Keratinocyte (primary cell): ENCODE results near the gene TLK1.

Experiments used
- EZH2 ChIP-seq: IDR thresholded peaks from one replicate; pipeline ENCODE4 v1.6.1; 2012; ENCODE audit warnings: inconsistent platforms, mild to moderate bottlenecking, low read length, moderate library complexity
- TF ChIP-seq, protein P1 (sequence below), 3 experiments: IDR thresholded peaks in 1 of 3; conservative IDR thresholded peaks in 1 of 3; optimal IDR thresholded peaks in 1 of 3; 2 replicates in 2 of 3; 3 replicates in 1 of 3; pipeline versions ENCODE3 to v1.5.1; 2011; ENCODE audit warnings: low read length in 3 of 3, mild to moderate bottlenecking in 3 of 3, moderate library complexity in 2 of 3, control low read depth in 1 of 3, inconsistent platforms in 1 of 3; ENCODE audit not compliant: insufficient read depth in 2 of 3; ENCODE audit errors: extremely low read depth in 1 of 3

- TF ChIP-seq, protein P1, sequence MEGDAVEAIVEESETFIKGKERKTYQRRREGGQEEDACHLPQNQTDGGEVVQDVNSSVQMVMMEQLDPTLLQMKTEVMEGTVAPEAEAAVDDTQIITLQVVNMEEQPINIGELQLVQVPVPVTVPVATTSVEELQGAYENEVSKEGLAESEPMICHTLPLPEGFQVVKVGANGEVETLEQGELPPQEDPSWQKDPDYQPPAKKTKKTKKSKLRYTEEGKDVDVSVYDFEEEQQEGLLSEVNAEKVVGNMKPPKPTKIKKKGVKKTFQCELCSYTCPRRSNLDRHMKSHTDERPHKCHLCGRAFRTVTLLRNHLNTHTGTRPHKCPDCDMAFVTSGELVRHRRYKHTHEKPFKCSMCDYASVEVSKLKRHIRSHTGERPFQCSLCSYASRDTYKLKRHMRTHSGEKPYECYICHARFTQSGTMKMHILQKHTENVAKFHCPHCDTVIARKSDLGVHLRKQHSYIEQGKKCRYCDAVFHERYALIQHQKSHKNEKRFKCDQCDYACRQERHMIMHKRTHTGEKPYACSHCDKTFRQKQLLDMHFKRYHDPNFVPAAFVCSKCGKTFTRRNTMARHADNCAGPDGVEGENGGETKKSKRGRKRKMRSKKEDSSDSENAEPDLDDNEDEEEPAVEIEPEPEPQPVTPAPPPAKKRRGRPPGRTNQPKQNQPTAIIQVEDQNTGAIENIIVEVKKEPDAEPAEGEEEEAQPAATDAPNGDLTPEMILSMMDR (optimal IDR thresholded peaks at IDR 0.05 in 1 of 3, IDR thresholded peaks at IDR 0.05 in 1 of 3, conservative IDR thresholded peaks at IDR 0.05 in 1 of 3; ENCODE audit: extremely low read depth in 1 of 3, insufficient read depth in 2 of 3, low read length in 3 of 3): no peak
- no peak for TF ChIP-seq EZH2
Measured at GRCh38 chr2:170949415-170949814, 211.3 kb downstream of the TLK1 start.
